A549 (cell line): ENCODE data around the gene ARHGAP10.

Source experiments
- CHD2 ChIP-seq: fragments of 150-350 bp; IDR thresholded peaks from 2 replicates; pipeline ENCODE4 v1.6.1; 2014; ENCODE audit warnings: low read length; ENCODE audit not compliant: partially characterized antibody
- CTCF ChIP-seq: fragments of >200 bp; sonication (Bioruptor Twin); formaldehyde crosslinking; IDR thresholded peaks from 3 replicates; pipeline ENCODE4 v1.5.1; 2016
- EP300 ChIP-seq, 2 experiments: fragments of >200 bp; sonication (Bioruptor Twin); formaldehyde crosslinking; IDR thresholded peaks; 2 replicates in 1 of 2; 3 replicates in 1 of 2; pipeline ENCODE4 v1.6.1; 2016 to 2017
- HMGXB4 ChIP-seq: fragments of 250-450 bp; sonication (Bioruptor Pico); IDR thresholded peaks from 2 replicates; pipeline ENCODE4 v1.5.0; 2021; ENCODE audit warnings: mild to moderate bottlenecking, moderate library complexity, borderline replicate concordance
- POLR2A ChIP-seq: IDR thresholded peaks from 2 replicates; pipeline ENCODE4 v1.6.1; 2012; ENCODE audit warnings: mild to moderate bottlenecking, low read length
- RAD21 ChIP-seq, 2 experiments: fragments of >200 bp in 1 of 2; sonication (Bioruptor Twin) in 1 of 2; formaldehyde crosslinking in 1 of 2; IDR thresholded peaks in 1 of 2; conservative IDR thresholded peaks in 1 of 2; 2 replicates in 1 of 2; 3 replicates in 1 of 2; pipeline ENCODE4 v1.6.1; 2012 to 2018; ENCODE audit warnings: inconsistent platforms in 1 of 2
- RNF2 ChIP-seq: fragments of 200-600 bp; sonication (generic); IDR thresholded peaks from 2 replicates; pipeline ENCODE4 v1.6.1; 2016; ENCODE audit warnings: low read depth, mild to moderate bottlenecking, antibody characterized with exemption, moderate library complexity, borderline replicate concordance
- SMC3 ChIP-seq: fragments of >200 bp; sonication (Bioruptor Twin); formaldehyde crosslinking; IDR thresholded peaks from 3 replicates; pipeline ENCODE4 v1.6.1; 2018; ENCODE audit warnings: inconsistent platforms
- ZC3H11A ChIP-seq: fragments of 450-650 bp; IDR thresholded peaks from 2 replicates; pipeline ENCODE4 v1.6.1; 2014; ENCODE audit warnings: antibody characterized with exemption, mild to moderate bottlenecking

GRCh38 chr4:147839200-147839599 lies 107.3 kb downstream of the ARHGAP10 start:
- no peak for TF ChIP-seq EP300 (IDR thresholded peaks at IDR 0.05)
- no peak for TF ChIP-seq RAD21 (conservative IDR thresholded peaks at IDR 0.05 in 1 of 2, IDR thresholded peaks at IDR 0.05 in 1 of 2)
- TF ChIP-seq SMC3 = no peak
- no peak for TF ChIP-seq POLR2A
- TF ChIP-seq ZC3H11A = no peak
- TF ChIP-seq CTCF = no peak
- TF ChIP-seq HMGXB4 (CRISPR knock-in tag) = no peak
- no peak for TF ChIP-seq RNF2
- TF ChIP-seq CHD2 = no peak
